Measurements from ENCODE around the gene ITIH1.

ITIH1 gene

GRCh38 chr3:52763466-52763865 is 13.9 kb upstream of the ITIH1 start:
- in situ Hi-C loops (cut with MboI; ENCODE audit: low sequenced_read_pairs, unreplicated experiment) = no loop called here
- no peak for DNase-seq (ENCODE audit: low spot score)

GRCh38 chr3:52769786-52770455 is 7.5 kb upstream of the ITIH1 start:
- no peak for DNase-seq (ENCODE audit: low spot score)
- in situ Hi-C loops (cut with MboI; ENCODE audit: low sequenced_read_pairs, unreplicated experiment) = no loop called here
- TF ChIP-seq, protein P1, sequence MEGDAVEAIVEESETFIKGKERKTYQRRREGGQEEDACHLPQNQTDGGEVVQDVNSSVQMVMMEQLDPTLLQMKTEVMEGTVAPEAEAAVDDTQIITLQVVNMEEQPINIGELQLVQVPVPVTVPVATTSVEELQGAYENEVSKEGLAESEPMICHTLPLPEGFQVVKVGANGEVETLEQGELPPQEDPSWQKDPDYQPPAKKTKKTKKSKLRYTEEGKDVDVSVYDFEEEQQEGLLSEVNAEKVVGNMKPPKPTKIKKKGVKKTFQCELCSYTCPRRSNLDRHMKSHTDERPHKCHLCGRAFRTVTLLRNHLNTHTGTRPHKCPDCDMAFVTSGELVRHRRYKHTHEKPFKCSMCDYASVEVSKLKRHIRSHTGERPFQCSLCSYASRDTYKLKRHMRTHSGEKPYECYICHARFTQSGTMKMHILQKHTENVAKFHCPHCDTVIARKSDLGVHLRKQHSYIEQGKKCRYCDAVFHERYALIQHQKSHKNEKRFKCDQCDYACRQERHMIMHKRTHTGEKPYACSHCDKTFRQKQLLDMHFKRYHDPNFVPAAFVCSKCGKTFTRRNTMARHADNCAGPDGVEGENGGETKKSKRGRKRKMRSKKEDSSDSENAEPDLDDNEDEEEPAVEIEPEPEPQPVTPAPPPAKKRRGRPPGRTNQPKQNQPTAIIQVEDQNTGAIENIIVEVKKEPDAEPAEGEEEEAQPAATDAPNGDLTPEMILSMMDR (IDR thresholded peaks at IDR 0.05; ENCODE audit: borderline replicate concordance, control extremely low read depth, extremely low read depth, insufficient read depth, missing control alignments) = no peak

More at GRCh38 chr3:52763466-52763865, 13.9 kb upstream of the ITIH1 start:
- TF ChIP-seq, protein P1 (IDR thresholded peaks at IDR 0.05; ENCODE audit: borderline replicate concordance, control extremely low read depth, extremely low read depth, insufficient read depth, missing control alignments) = no peak

- in situ Hi-C loops (cut with MboI; ENCODE audit: low sequenced_read_pairs, unreplicated experiment) = no loop called here
- TF ChIP-seq, protein P1 (IDR thresholded peaks at IDR 0.05; ENCODE audit: borderline replicate concordance, control extremely low read depth, extremely low read depth, insufficient read depth, missing control alignments) = no peak
- peak; percentile 97 for DNase-seq (ENCODE audit: low spot score)
These were observed 6.7 kb upstream of the ITIH1 start, which contains the start of gene NEK4 for GRCh38 chr3:52770496-52771333. NEK4 (minus strand) TSS chr3:52770940; CDS start chr3:52770746, 194 bp downstream.

- TF ChIP-seq, protein P1 (IDR thresholded peaks at IDR 0.05; ENCODE audit: borderline replicate concordance, control extremely low read depth, extremely low read depth, insufficient read depth, missing control alignments) = no peak
- no peak for DNase-seq (ENCODE audit: low spot score)
- in situ Hi-C loops (cut with MboI; ENCODE audit: low sequenced_read_pairs, unreplicated experiment) = no loop called here
These were observed 6.1 kb upstream of the ITIH1 start for GRCh38 chr3:52771334-52771681.

GRCh38 chr3:52771702-52772101 is 5.7 kb upstream of the ITIH1 start:
- in situ Hi-C loops (cut with MboI; ENCODE audit: low sequenced_read_pairs, unreplicated experiment) = no loop called here
- DNase-seq (ENCODE audit: low spot score) = no peak
- TF ChIP-seq, protein P1 (IDR thresholded peaks at IDR 0.05; ENCODE audit: borderline replicate concordance, control extremely low read depth, extremely low read depth, insufficient read depth, missing control alignments) = no peak

GRCh38 chr3:52773361-52774065 is 3.9 kb upstream of the ITIH1 start:
- DNase-seq (ENCODE audit: low spot score) = no peak
- in situ Hi-C loops (cut with MboI; ENCODE audit: low sequenced_read_pairs, unreplicated experiment) = no loop called here

More at GRCh38 chr3:52773361-52774065, 3.9 kb upstream of the ITIH1 start:
- TF ChIP-seq, protein P1 (IDR thresholded peaks at IDR 0.05; ENCODE audit: borderline replicate concordance, control extremely low read depth, extremely low read depth, insufficient read depth, missing control alignments) = no peak
